Fibroblast of lung (primary cell): ENCODE data around the gene COL18A1. TPM values are rescaled to one million over a fixed set of nuclear protein-coding genes. Genes with fewer than 3 reads are reported as not detected.

Experiments
- DNase-seq, 2 donors: peaks; one replicate each; pipeline versions ENCODE4 v3.0.0 to v3.0.0-alpha.2; 2010; ENCODE audit warnings: low read depth in 2 of 2
- H2AFZ ChIP-seq: 2 replicates; pipeline ENCODE4 v1.5.1; 2012; ENCODE audit warnings: low read length, control low read depth, inconsistent platforms
- H3K27ac ChIP-seq: 2 replicates; pipeline ENCODE4 v1.5.1; 2011; ENCODE audit warnings: low read length, control low read depth; ENCODE audit not compliant: insufficient read depth
- H3K27me3 ChIP-seq: 2 replicates; pipeline ENCODE4 v1.5.1; 2011; ENCODE audit warnings: mild to moderate bottlenecking, low read length; ENCODE audit not compliant: control insufficient read depth, insufficient read depth
- H3K36me3 ChIP-seq: 2 replicates; pipeline ENCODE4 v1.5.1; 2011; ENCODE audit warnings: low read length; ENCODE audit not compliant: control insufficient read depth, insufficient read depth
- H3K4me1 ChIP-seq: 2 replicates; pipeline ENCODE4 v1.5.1; 2011; ENCODE audit warnings: low read length; ENCODE audit not compliant: control insufficient read depth, insufficient read depth; ENCODE audit errors: extremely low read depth
- H3K4me2 ChIP-seq: 2 replicates; pipeline ENCODE4 v1.5.1; 2011; ENCODE audit warnings: low read length, control low read depth; ENCODE audit not compliant: insufficient read depth; ENCODE audit errors: extremely low read depth
- H3K4me3 ChIP-seq, 4 experiments: fragments of 200-600 bp in 1 of 4; sonication (generic) in 1 of 4; replicated peaks in 1 of 4; 2 replicates each; pipeline ENCODE4 v1.5.1; 2011 to 2016; ENCODE audit warnings: low read length in 4 of 4, low read depth in 3 of 4, mild to moderate bottlenecking in 3 of 4, control low read depth in 2 of 4, inconsistent platforms in 1 of 4, mixed read lengths in 1 of 4; ENCODE audit not compliant: insufficient read depth in 1 of 4; ENCODE audit errors: control extremely low read depth in 1 of 4
- H3K79me2 ChIP-seq: 2 replicates; pipeline ENCODE4 v1.5.1; 2012; ENCODE audit warnings: mild to moderate bottlenecking, low read length, inconsistent platforms; ENCODE audit not compliant: control insufficient read depth, insufficient read depth
- H3K9ac ChIP-seq: 2 replicates; pipeline ENCODE4 v1.5.1; 2011; ENCODE audit warnings: mild to moderate bottlenecking, low read length, control low read depth; ENCODE audit not compliant: insufficient read depth
- H3K9me3 ChIP-seq: 2 replicates; pipeline ENCODE4 v1.5.1; 2012; ENCODE audit warnings: low read depth, low read length; ENCODE audit not compliant: control insufficient read depth, insufficient read depth
- H4K20me1 ChIP-seq: 2 replicates; pipeline ENCODE4 v1.5.1; 2011; ENCODE audit warnings: low read length; ENCODE audit not compliant: control insufficient read depth, insufficient read depth; ENCODE audit errors: extremely low read depth
- EZH2 ChIP-seq: IDR thresholded peaks from 2 replicates; pipeline ENCODE4 v1.5.1; 2012; ENCODE audit warnings: low read length, control low read depth, mild to moderate bottlenecking; ENCODE audit errors: missing control alignments
- polyA plus RNA-seq, 2 donors: library from polyadenylated mRNA; depleted of rRNA in 1 of 2; stranded (reverse) in 1 of 2; unstranded in 1 of 2; fragments of >200 nt; gene quantifications; 2 replicates each; pipeline ENCODE4 v1.2.1, GENCODE V29; 2011 to 2012; ENCODE audit warnings: missing spikeins in 1 of 2
- total RNA-seq: library from RNA; depleted of rRNA; stranded (reverse); fragments of >200 nt; gene quantifications from 2 replicates; pipeline ENCODE4 v1.2.1, GENCODE V29; 2014
- TF ChIP-seq, protein P1 (sequence below), 2 donors: IDR thresholded peaks in 1 of 2; conservative IDR thresholded peaks in 1 of 2; 1 replicate in 1 of 2; 2 replicates in 1 of 2; pipeline ENCODE4 v1.5.1; 2011 to 2012; ENCODE audit warnings: low read length in 2 of 2, control low read depth in 1 of 2, inconsistent platforms in 1 of 2, low read depth in 1 of 2, mild to moderate bottlenecking in 1 of 2

The COL18A1 gene
- total and polyA plus RNA-seq, 2 donors (not counting 1 experiment from before 2014, with no cell fraction given) = 24.3 to 38.8 TPM

DNA sequence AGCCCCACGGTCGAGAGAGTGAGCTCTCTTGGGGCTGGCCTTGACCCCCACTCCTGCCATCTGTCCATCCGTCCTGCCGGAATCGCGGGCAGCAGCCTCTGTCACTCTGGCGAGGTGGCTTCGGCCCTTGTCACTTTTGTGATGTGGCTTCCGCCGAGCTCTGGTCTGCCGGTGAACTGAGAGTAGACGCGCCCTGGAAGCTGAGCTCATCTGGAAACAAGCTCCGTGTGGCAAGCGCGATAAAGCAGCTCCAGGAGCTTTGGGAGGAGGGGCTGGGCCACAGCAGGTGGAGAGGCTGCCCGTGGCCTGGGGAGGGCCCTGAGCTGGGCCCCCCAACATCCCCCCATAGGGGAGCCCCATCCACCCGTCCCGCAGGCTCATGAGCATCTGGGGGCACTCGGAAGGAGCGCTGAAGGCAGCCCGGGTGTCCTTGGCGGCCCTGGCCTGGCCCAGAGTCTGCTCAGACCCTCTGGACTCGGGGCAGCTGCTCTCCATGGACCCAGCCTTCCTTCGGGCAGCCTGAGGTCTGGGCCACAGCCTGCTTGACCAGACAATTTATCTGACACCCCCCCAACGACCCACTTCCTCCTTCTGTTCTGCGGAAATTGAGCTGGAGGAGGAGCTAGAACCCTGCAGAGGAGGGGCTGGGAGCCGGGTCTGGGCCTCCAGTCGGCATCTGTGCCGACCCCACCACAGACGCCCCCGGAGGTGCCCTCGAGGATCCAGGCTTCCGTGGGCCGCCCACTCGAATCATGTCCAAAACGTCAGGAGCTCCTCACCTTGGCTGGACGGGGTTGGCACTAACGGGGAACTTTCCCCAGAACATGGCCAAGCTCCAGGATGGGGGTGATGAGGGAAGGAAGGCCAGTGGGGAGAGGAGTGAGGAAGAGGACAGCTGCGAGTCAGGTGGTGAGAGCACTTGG, 78.2 kb downstream of the COL18A1 start:
- Histone ChIP-seq H3K36me3 (peaks cover 16% of the 10 kb centered on the region), H3K4me3 (no peak overlapping the region), H3K27ac (no peak overlapping the region), H3K4me2 (no peak overlapping the region), H3K9me3 (no peaks in the 10 kb centered on the region), H3K9ac (no peak overlapping the region), H3K4me1 (no peaks in the 10 kb centered on the region), H2AFZ (no peak overlapping the region), H3K27me3 (no peaks in the 10 kb centered on the region), H3K79me2 (no peaks in the 10 kb centered on the region), H4K20me1 (no peaks in the 10 kb centered on the region)
- DNase-seq = no peak
- TF ChIP-seq, protein P1, sequence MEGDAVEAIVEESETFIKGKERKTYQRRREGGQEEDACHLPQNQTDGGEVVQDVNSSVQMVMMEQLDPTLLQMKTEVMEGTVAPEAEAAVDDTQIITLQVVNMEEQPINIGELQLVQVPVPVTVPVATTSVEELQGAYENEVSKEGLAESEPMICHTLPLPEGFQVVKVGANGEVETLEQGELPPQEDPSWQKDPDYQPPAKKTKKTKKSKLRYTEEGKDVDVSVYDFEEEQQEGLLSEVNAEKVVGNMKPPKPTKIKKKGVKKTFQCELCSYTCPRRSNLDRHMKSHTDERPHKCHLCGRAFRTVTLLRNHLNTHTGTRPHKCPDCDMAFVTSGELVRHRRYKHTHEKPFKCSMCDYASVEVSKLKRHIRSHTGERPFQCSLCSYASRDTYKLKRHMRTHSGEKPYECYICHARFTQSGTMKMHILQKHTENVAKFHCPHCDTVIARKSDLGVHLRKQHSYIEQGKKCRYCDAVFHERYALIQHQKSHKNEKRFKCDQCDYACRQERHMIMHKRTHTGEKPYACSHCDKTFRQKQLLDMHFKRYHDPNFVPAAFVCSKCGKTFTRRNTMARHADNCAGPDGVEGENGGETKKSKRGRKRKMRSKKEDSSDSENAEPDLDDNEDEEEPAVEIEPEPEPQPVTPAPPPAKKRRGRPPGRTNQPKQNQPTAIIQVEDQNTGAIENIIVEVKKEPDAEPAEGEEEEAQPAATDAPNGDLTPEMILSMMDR (conservative IDR thresholded peaks at IDR 0.05 in 1 of 2, IDR thresholded peaks at IDR 0.05 in 1 of 2; ENCODE audit: low read depth in 1 of 2, low read length in 2 of 2) = no peak
- TF ChIP-seq EZH2 = no peak

DNA sequence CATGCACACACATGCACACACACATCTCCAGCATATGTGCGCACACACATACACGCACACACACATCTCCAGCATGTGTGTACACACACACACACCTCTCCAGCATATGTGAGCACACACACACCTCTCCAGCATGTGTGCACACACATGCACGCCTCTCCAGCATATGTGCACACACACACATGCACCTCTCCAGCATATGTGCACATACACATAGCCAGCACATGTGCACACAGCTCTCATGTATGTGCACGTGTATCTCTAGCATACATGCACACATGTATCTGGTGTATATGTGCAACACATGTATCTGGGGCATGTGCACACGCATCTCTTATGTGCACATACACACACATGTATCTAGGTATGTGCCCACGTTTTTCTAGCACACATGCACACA, 79.4 kb downstream of the COL18A1 start:
- Histone ChIP-seq H3K79me2 (no peaks in the 10 kb centered on the region), H3K4me1 (no peaks in the 10 kb centered on the region), H3K4me2 (no peak overlapping the region), H3K9ac (no peak overlapping the region), H3K27ac (no peak overlapping the region), H3K9me3 (no peaks in the 10 kb centered on the region), H3K36me3 (peaks cover 11% of the 10 kb centered on the region), H4K20me1 (no peaks in the 10 kb centered on the region), H3K4me3 (no peak overlapping the region), H3K27me3 (no peaks in the 10 kb centered on the region), H2AFZ (no peak overlapping the region)
- no peak for DNase-seq
- no peak for TF ChIP-seq EZH2
- TF ChIP-seq, protein P1 (conservative IDR thresholded peaks at IDR 0.05 in 1 of 2, IDR thresholded peaks at IDR 0.05 in 1 of 2; ENCODE audit: low read depth in 1 of 2, low read length in 2 of 2) = no peak

DNA sequence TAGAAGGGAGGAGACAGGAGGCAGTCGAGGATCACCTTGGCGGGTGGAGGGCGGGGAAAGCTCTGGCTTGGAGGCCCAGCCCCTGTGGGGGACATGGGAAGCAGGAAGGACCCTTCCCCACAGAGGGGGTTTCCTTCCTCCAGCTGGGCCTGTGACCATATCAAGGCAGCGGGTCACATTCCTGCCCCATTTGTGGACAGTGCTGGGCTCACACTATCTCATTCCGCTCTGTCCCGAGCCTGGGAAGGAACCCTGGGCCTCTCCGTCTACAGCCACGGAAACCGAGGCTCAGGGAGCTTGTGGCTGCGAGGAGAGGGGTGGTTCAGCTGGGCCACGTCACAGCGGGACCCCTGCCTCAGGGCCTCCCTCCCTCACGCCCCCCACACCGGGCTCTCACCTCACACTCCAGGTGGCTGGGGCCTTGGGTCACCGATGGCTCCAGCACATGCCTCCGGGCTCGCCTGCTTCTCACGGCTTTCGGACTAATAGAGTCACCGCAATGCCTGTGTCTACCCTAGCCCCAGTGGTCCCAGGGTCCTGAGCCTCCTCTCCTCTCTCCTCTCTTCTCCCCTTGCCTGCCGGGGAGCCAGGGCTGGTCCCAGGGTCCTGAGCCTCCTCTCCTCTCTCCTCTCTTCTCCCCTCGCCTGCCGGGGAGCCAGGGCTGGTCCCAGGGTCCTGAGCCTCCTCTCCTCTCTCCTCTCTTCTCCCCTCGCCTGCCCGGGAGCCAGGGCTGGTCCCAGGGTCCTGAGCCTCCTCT, 80.9 kb downstream of the COL18A1 start:
- no peaks in the 10 kb centered on the region for H3K4me1 ChIP-seq
- peaks cover 11% of the 10 kb centered on the region for H3K36me3 ChIP-seq
- H4K20me1 ChIP-seq = no peaks in the 10 kb centered on the region
- no peak overlapping the region for H3K9ac ChIP-seq
- TF ChIP-seq, protein P1 (conservative IDR thresholded peaks at IDR 0.05 in 1 of 2, IDR thresholded peaks at IDR 0.05 in 1 of 2; ENCODE audit: low read depth in 1 of 2, low read length in 2 of 2) = no peak
- no peak for TF ChIP-seq EZH2
- H3K9me3 ChIP-seq = no peaks in the 10 kb centered on the region
- H3K27me3 ChIP-seq = no peaks in the 10 kb centered on the region
- no peak overlapping the region for H3K4me2 ChIP-seq
- no peak overlapping the region for H3K4me3 ChIP-seq
- DNase-seq = no peak
- H3K79me2 ChIP-seq = no peaks in the 10 kb centered on the region
- H3K27ac ChIP-seq = no peak overlapping the region
- H2AFZ ChIP-seq = no peak overlapping the region
